Mucosa of stomach (tissue), 1 donor: ENCODE data around the gene SMYD5.
A peak's percentile ranks its signal among the peaks of the same experiment; 100 is the strongest.

Experiments
- H3K27me3 ChIP-seq: one replicate; pipeline ENCODE4 v1.7.0; 2013; ENCODE audit warnings: mild to moderate bottlenecking, low read length; ENCODE audit not compliant: control insufficient read depth, insufficient read depth
- H3K36me3 ChIP-seq: one replicate; pipeline ENCODE4 v1.7.0; 2013; ENCODE audit warnings: low read length; ENCODE audit not compliant: control insufficient read depth, insufficient read depth
- H3K4me1 ChIP-seq: one replicate; pipeline ENCODE4 v1.7.0; 2013; ENCODE audit warnings: mild to moderate bottlenecking, low read length; ENCODE audit not compliant: control insufficient read depth, insufficient read depth
- H3K4me3 ChIP-seq: one replicate; pipeline ENCODE4 v1.7.0; 2013; ENCODE audit warnings: low read length
- H3K9ac ChIP-seq: one replicate; pipeline ENCODE4 v1.7.0; 2013; ENCODE audit warnings: mild to moderate bottlenecking, low read length, moderate library complexity
- H3K9me3 ChIP-seq: one replicate; pipeline ENCODE4 v1.7.0; 2013; ENCODE audit warnings: mild to moderate bottlenecking, low read length, moderate library complexity; ENCODE audit not compliant: control insufficient read depth
- donor health status: Pancreatic carcinoma.

SMYD5 gene

DNA sequence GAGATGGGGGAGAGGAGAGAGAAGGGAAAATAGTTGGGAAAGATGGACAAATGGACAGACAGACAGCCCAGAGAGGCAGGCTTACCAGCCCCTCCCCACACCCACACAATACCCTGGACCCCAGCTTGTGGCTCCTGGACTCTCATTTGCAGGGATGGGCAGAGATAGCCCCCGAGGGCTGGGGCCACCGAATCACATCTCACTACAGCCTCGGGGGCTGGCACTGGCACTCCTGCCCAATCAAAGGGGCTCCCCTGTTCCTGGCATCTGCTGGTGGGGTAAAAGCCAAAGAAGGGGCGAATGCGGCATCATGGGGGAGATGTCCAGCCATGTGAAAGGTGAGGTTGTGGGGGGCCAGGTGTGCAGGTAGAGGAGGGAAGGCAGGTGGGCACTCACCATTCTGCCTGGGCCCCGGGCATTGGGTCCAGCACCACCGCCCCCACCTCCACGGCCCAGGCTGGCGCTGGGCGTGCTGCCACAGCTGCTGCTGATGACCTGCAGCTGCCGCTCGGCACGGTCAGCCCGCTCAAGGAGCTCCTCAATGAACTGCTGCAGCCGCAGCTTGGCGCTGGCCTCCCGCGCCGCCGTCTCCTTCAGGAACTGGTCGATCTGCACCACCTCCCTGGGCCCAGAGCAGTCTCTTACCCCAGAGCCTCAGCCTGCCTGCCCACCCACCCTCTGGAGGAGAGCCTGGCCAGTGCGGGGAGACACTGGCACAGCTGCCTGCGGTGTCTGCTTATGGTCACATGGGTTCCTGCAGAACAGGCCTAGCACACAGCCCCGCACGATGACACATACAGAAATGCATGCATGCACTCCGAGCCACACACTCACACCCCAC, 52.2 kb downstream of the SMYD5 start:
- no peaks in the 10 kb centered on the region for H3K36me3 ChIP-seq
- peaks cover 10% of the 10 kb centered on the region for H3K4me1 ChIP-seq
- H3K27me3 ChIP-seq: peaks cover 24% of the 10 kb centered on the region
- no peaks in the 10 kb centered on the region for H3K9me3 ChIP-seq
- H3K9ac ChIP-seq: no peak overlapping the region
- H3K4me3 ChIP-seq: no peak overlapping the region

DNA sequence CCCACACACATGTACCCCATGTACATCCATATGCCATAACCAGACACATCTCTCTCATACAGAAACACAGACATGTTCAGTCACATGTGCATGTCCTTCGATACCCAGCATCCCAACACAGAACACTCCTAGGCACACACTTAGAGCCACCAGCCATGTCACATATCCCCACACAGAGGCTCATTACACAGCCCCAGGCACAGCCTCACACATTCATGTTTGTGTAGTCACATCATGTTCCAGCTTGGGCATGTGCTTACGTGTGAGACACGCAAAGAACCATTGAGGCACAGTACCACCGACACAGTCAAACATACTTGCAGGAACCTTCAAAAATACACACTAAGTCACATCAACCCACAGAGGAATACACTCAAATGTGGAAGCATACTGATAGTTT, 53.0 kb downstream of the SMYD5 start:
- Histone ChIP-seq H3K4me3 (no peak overlapping the region), H3K9ac (no peak overlapping the region), H3K4me1 (peaks cover 10% of the 10 kb centered on the region), H3K36me3 (no peaks in the 10 kb centered on the region), H3K27me3 (peaks cover 24% of the 10 kb centered on the region), H3K9me3 (no peaks in the 10 kb centered on the region)

DNA sequence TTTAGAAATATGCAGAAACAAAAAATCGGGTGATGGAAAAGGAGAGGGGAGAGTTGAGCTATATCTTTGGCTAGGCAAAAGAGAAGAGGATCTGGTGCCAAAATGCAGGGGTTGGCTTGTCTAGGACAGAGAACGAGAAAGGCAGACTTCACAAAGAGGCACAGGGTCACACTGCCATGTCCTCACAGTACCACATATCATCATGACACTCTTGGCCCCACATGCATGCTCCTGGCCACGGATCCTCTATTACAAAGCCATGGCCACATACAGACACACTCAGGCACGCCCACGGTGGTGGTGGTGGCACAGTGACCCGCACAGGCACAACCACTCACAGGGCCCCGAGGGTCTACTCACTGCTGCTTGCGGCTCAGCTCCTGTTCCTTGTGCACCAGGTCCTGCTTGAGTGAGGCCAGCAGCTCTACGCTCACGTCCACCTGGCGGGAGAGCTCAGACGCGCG, 54.4 kb downstream of the SMYD5 start:
- Histone ChIP-seq H3K9me3 (no peaks in the 10 kb centered on the region), H3K9ac (no peak overlapping the region)

DNA sequence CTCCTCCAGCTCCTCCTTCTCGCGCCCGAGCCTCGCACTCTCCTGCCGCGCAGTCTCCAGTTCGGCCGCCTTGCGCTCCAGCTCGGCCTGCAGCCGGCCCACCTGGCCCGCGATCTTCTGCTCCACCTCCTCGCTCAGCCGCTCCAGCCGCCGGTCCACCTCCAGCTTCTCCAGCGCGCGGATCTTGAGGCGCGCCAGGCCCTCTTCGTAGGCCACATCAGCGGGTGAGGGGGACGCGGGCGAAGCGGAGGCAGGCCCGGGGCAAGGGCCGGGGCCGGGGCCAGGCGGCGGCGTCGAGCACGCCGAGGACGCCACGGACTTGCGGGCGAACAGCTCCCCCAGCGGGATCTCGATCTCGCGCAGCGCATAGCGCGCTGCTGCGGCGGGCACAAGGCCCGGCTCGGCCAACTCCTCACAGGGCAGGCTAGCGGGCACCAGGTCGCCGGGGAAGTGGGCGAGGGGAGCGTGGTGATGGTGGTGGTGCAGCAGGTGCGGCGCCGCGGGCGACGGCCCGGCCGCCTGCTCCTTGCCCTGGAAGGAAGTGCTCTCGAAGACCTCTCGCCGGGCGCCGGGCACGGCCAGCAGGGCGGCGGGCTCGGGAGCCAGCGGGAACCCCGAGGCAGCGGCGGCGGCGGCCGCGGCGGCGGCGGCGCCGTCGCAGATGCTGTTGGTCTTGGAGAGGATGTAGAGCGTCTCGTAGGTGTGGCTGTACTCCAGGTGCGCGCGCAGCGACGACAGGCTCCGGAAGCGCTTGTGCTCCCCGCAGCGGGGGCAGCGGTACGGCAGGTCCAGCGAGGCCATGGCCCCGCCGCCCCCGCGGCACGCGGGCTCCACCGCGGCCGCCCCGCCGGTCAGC, 55.0 kb downstream of the SMYD5 start:
- Histone ChIP-seq H3K9ac (peak overlapping the region; percentile 39), H3K4me3 (no peak overlapping the region), H3K4me1 (peaks cover 10% of the 10 kb centered on the region), H3K36me3 (no peaks in the 10 kb centered on the region), H3K9me3 (no peaks in the 10 kb centered on the region), H3K27me3 (peaks cover 24% of the 10 kb centered on the region)

More for the DNA sequence above, 54.4 kb downstream of the SMYD5 start:
- Histone ChIP-seq H3K36me3 (no peaks in the 10 kb centered on the region), H3K27me3 (peaks cover 24% of the 10 kb centered on the region), H3K4me1 (peaks cover 10% of the 10 kb centered on the region), H3K4me3 (no peak overlapping the region)

DNA sequence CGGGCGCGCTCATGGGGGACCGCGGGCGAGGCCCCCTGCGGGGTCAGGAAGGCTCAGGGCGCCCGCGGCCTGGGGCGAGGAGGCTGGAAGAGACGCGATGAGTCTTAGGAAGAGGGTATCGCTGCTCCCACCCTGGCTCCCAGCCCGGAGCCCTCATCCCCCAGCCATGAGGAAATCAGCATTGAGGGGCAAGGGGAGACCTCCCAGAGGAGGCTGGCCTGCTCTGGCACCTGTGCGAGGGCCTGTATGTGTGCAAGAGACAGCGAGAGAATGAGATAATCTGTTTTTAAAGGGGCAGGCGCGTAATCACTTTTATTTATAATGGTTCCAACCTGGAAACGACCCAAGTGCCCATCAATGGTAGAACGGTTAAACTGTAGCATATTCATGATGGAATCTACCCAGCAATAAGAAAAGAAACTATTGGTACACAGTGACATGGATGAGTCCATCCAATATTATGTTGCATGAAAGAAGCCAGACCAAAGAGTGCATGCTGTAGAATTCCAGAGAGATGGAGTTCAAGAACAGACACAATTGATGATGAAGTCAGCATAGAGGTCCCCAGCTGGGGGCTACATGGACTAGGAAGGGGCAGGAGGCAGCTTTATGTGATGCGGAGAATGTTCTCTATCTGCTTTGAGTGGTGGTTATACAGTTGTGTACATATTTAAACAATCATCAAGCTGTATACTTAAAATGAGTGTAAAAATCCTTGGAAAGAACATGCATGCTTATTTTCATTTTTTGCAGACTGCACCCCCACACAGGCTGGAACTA, 55.8 kb downstream of the SMYD5 start:
- peaks cover 10% of the 10 kb centered on the region for H3K4me1 ChIP-seq
- peak overlapping the region; percentile 39 for H3K9ac ChIP-seq
- H3K27me3 ChIP-seq: peaks cover 24% of the 10 kb centered on the region
- H3K36me3 ChIP-seq: no peaks in the 10 kb centered on the region
- no peaks in the 10 kb centered on the region for H3K9me3 ChIP-seq
- H3K4me3 ChIP-seq: peak overlapping the region; percentile 8

DNA sequence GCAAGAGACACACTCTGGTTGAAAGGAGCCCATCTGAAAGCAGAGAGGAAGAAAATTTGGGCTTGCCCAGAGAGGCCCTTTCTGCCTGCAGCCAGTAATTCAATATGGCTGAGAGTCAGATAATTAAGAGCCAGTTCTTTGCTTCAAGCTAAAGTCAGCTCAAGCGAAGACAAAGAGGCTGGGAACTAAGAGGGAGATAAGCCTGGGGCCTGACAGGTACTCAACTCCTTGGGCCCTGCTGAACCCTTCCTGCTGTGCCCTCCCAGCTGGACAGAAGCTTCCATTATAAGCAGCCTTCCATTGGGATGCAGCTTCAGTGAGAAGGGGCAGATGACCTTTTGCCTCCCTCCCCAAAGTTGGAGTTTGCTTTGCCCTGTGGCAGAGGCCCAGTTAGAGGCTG, 58.2 kb downstream of the SMYD5 start:
- Histone ChIP-seq H3K4me3 (no peak overlapping the region), H3K36me3 (no peaks in the 10 kb centered on the region), H3K9me3 (no peaks in the 10 kb centered on the region), H3K27me3 (peaks cover 21% of the 10 kb centered on the region), H3K9ac (no peak overlapping the region), H3K4me1 (peaks cover 10% of the 10 kb centered on the region)
